Common myeloid progenitor, CD34-positive (primary cell): Measurements from ENCODE around the gene ACTN2.

Experiments
- CTCF ChIA-PET: fragments of 350-600 bp; sonication (Branson Sonifier 250); formaldehyde crosslinking; loops from one replicate; lab custom pipeline; 2021; ENCODE audit warnings: antibody characterized with exemption; lab: Charles Lee
- POLR2A ChIA-PET: fragments of 350-600 bp; sonication (Branson Sonifier 250); formaldehyde crosslinking; loops from one replicate; lab custom pipeline; 2021; ENCODE audit warnings: antibody characterized with exemption; lab: Charles Lee
- DNase-seq, 3 donors: peaks; one replicate each; pipeline versions ENCODE4 v3.0.0 to v3.0.0-alpha.2; 2013
- H3K27ac ChIP-seq, 2 experiments: 1 replicate in 1 of 2; 2 replicates in 1 of 2; pipeline ENCODE4 v1.7.0; 2013; ENCODE audit warnings: inconsistent platforms in 2 of 2, low read length in 2 of 2, mild to moderate bottlenecking in 2 of 2, low read depth in 1 of 2, moderate library complexity in 1 of 2; ENCODE audit not compliant: severe bottlenecking in 2 of 2, insufficient read depth in 1 of 2, poor library complexity in 1 of 2
- H3K27me3 ChIP-seq, 5 experiments: replicated peaks in 2 of 5; 1 replicate in 3 of 5; 2 replicates in 2 of 5; pipeline versions ENCODE4 v1.6.1 to v1.7.0; 2013; ENCODE audit warnings: low read length in 4 of 5, mild to moderate bottlenecking in 2 of 5, moderate library complexity in 2 of 5, inconsistent platforms in 1 of 5; ENCODE audit not compliant: insufficient read depth in 5 of 5, control insufficient read depth in 4 of 5
- H3K36me3 ChIP-seq, 4 experiments: 1 replicate in 2 of 4; 2 replicates in 2 of 4; pipeline versions ENCODE4 v1.6.1 to v1.7.0; 2013; ENCODE audit warnings: low read length in 3 of 4, control low read depth in 1 of 4, mild to moderate bottlenecking in 1 of 4; ENCODE audit not compliant: control insufficient read depth in 4 of 4, insufficient read depth in 4 of 4
- H3K4me1 ChIP-seq, 4 experiments: 1 replicate in 3 of 4; 2 replicates in 1 of 4; pipeline versions ENCODE4 v1.6.1 to v1.7.1; 2013; ENCODE audit warnings: low read length in 3 of 4, mild to moderate bottlenecking in 3 of 4, control low read depth in 1 of 4, inconsistent platforms in 1 of 4, moderate library complexity in 1 of 4; ENCODE audit not compliant: control insufficient read depth in 4 of 4, insufficient read depth in 4 of 4; ENCODE audit errors: control extremely low read depth in 1 of 4
- H3K4me3 ChIP-seq, 7 experiments: 1 replicate in 4 of 7; 2 replicates in 3 of 7; pipeline versions ENCODE4 v1.5.1 to v1.7.0; 2013; ENCODE audit warnings: mild to moderate bottlenecking in 7 of 7, low read length in 6 of 7, moderate library complexity in 6 of 7, inconsistent platforms in 2 of 7, low read depth in 2 of 7, control low read depth in 1 of 7; ENCODE audit not compliant: insufficient read depth in 4 of 7, control insufficient read depth in 1 of 7; ENCODE audit errors: extremely low read depth in 1 of 7
- H3K9me3 ChIP-seq, 5 experiments: 1 replicate in 4 of 5; 2 replicates in 1 of 5; pipeline versions ENCODE4 v1.6.1 to v1.7.1; 2013; ENCODE audit warnings: low read length in 4 of 5, mild to moderate bottlenecking in 2 of 5, inconsistent platforms in 1 of 5, low read depth in 1 of 5, moderate library complexity in 1 of 5; ENCODE audit not compliant: control insufficient read depth in 4 of 5, insufficient read depth in 2 of 5; ENCODE audit errors: control extremely low read depth in 1 of 5
- WGBS: methylation state at CpG from one replicate; pipeline ENCODE4 v1.1.5; 2013; ENCODE audit not compliant: insufficient coverage; 5-methylcytosine and 5-hydroxymethylcytosine counted together

Gene ACTN2

DNA sequence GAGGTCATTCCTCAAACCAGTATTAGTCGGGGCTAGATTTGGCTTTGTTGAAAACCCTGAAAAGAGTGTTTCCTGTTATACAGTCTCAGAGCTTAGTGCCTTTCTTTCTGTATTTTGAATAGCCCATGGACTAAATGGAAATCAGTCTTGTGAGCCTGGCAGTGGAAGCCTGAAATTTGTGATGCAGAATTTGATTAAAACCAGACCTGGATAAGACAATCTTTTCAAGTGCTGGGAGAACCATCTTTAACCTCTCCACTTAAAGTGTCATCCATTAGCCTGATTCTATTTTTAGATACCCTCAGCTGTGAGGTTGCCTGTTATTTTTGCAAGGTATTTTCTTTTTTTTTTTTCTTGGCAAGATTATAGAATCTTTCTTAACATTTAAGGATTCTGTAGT lies 19.5 kb downstream of the ACTN2 start:
- WGBS, result no CpG with 5 or more reads among the region's 1 CpG
- no peak overlapping the region for H3K4me3 ChIP-seq
- H3K4me1 ChIP-seq, result no peaks in the 10 kb centered on the region
- H3K27me3 ChIP-seq, result peaks cover 0 to 10% (median 3%) of the 10 kb centered on the region in 5 experiments
- no peak overlapping the region for H3K27ac ChIP-seq
- H3K36me3 ChIP-seq, result no peaks in the 10 kb centered on the region
- DNase-seq, result no peak
- H3K9me3 ChIP-seq, result no peaks in the 10 kb centered on the region
- ChIA-PET CTCF (interaction anchor here (0.9 kb wide), 1 partner anchor 8 kb away, joined by 3 read pairs; no protein-coding TSS in a partner anchor), POLR2A (no interaction called here)

DNA sequence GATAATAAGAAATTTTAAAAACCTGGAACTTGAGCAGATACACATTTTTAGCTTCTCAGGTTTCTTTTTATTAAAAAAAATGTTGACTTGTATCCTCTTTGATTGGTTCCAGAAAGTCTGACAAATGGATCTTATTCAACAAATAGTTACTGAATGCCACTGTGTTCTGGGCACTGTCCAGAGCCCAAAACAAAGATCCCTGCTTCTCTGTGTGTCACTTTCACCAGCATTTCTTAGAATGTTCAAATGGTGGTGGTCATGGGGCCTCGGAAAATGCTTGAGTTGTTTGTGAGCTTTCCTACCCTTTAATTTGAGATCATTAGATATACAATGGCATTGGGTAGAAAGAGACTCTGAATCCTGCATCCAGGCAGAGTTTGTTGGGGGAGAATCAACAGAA lies 19.9 kb downstream of the ACTN2 start:
- POLR2A ChIA-PET, result no interaction called here
- no peak overlapping the region for H3K4me3 ChIP-seq
- no CpG with 5 or more reads among the region's 1 CpG for WGBS

GRCh38 chr1:236710328-236710892 lies 24.1 kb downstream of the ACTN2 start:
- CTCF ChIA-PET, result no interaction called here
- H3K27me3 ChIP-seq, result peaks cover 0 to 5% (median 1%) of the 10 kb centered on the region in 5 experiments
- no peak overlapping the region for H3K4me3 ChIP-seq
- H3K36me3 ChIP-seq, result no peaks in the 10 kb centered on the region
- H3K27ac ChIP-seq, result no peak overlapping the region
- WGBS, result 85% methylated on average over 11 of the region's 11 CpGs
- POLR2A ChIA-PET, result no interaction called here
- no peaks in the 10 kb centered on the region for H3K4me1 ChIP-seq
- H3K9me3 ChIP-seq, result no peaks in the 10 kb centered on the region
- no peak for DNase-seq

More for the DNA sequence above, 19.9 kb downstream of the ACTN2 start:
- no peaks in the 10 kb centered on the region for H3K36me3 ChIP-seq
- CTCF ChIA-PET, result interaction anchor here (0.9 kb wide), 1 partner anchor 9 kb away, joined by 3 read pairs; no protein-coding TSS in a partner anchor
- peaks cover 0 to 8% (median 4%) of the 10 kb centered on the region in 5 experiments for H3K27me3 ChIP-seq
- no peaks in the 10 kb centered on the region for H3K4me1 ChIP-seq
- H3K27ac ChIP-seq, result no peak overlapping the region
- no peak for DNase-seq
- H3K9me3 ChIP-seq, result no peaks in the 10 kb centered on the region

- Histone ChIP-seq H3K36me3 (no peaks in the 10 kb centered on the region), H3K27ac (no peak overlapping the region), H3K27me3 (no peaks in the 10 kb centered on the region), H3K4me3 (no peak overlapping the region), H3K9me3 (no peaks in the 10 kb centered on the region), H3K4me1 (no peaks in the 10 kb centered on the region)
- ChIA-PET CTCF (no interaction called here), POLR2A (interaction anchor here (0.6 kb wide), 1 partner anchor 455 kb away, joined by 3 read pairs; no protein-coding TSS in a partner anchor)
- WGBS, result 29% methylated on average over 1 of the region's 1 CpG
- DNase-seq, result no peak
Observed at GRCh38 chr1:236716160-236716559, 29.9 kb downstream of the ACTN2 start.

DNA sequence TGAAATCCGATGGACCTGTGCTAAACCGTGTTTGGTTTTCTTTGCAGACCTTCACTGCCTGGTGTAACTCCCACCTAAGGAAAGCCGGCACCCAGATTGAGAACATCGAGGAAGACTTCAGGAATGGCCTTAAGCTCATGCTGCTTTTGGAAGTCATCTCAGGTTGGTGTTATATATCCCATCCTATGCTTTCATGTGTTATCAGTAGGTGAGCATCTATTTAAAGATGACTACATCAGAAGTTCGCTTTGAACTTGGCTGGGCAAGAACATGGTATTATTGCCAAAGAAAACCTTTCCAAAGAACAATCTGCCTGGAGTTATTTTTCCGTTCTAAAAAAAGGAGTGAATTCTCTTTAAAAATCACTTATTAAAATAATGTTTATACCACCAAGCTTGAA lies 31.5 kb downstream of the ACTN2 start:
- Histone ChIP-seq H3K27me3 (no peaks in the 10 kb centered on the region), H3K4me1 (no peaks in the 10 kb centered on the region), H3K27ac (no peak overlapping the region), H3K4me3 (no peak overlapping the region), H3K36me3 (no peaks in the 10 kb centered on the region), H3K9me3 (no peaks in the 10 kb centered on the region)
- no peak for DNase-seq
- ChIA-PET CTCF (no interaction called here), POLR2A (no interaction called here)
- 100% methylated on average over 4 of the region's 6 CpGs for WGBS

DNA sequence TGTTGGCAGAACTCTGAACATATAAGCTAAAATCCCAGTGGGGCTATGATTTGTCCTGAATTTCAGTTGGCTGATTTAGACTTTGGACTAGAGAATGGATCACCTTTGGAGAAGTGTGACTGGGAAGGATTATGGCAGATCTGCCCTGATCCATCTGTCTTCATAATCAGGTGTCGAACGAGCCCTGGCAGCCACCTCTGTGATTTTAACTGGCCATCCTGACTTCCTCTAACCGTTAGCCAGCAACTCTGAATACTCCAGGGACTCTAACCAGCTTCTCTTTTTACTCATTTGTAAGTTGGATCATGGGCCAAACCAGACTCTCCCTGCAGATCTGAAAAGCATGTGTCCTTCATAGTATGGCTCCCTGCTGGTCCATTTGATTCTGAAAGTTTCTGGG lies 32.0 kb downstream of the ACTN2 start:
- ChIA-PET POLR2A (no interaction called here), CTCF (no interaction called here)
- no peak overlapping the region for H3K4me3 ChIP-seq
- no peak for DNase-seq
- no peaks in the 10 kb centered on the region for H3K36me3 ChIP-seq
- 51% methylated on average over 3 of the region's 3 CpGs for WGBS
- no peaks in the 10 kb centered on the region for H3K27me3 ChIP-seq
- no peaks in the 10 kb centered on the region for H3K4me1 ChIP-seq
- no peak overlapping the region for H3K27ac ChIP-seq
- H3K9me3 ChIP-seq, result no peaks in the 10 kb centered on the region

DNA sequence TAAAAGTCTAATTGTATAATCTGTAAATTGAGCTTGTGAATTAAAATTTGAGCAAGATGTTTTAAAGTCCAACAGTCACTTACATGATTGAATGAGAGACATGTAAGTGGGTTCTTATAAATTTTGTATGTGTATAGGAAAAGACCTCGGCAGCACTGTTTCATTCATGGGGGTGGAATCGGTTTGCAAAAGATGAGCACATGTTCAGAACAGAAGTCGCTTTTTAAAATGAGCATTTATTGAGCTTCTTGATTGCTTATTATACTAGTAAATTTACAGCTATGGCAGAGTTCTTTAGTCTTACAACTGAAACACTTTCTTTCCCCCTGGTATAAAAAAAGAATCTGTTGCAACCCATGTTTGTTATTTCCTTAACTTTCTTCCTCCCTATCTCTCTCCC lies 33.9 kb downstream of the ACTN2 start:
- no peak overlapping the region for H3K27ac ChIP-seq
- H3K4me3 ChIP-seq, result no peak overlapping the region
- no peaks in the 10 kb centered on the region for H3K27me3 ChIP-seq
- no peaks in the 10 kb centered on the region for H3K4me1 ChIP-seq
- H3K36me3 ChIP-seq, result no peaks in the 10 kb centered on the region
- ChIA-PET POLR2A (no interaction called here), CTCF (no interaction called here)
- WGBS, result no CpG with 5 or more reads among the region's 3 CpGs
- H3K9me3 ChIP-seq, result no peaks in the 10 kb centered on the region
- no peak for DNase-seq
